Tibial artery (tissue), 4 donors: ENCODE data around the gene VENTX.

Experiments
- DNase-seq, 2 donors: peaks; one replicate each; pipeline ENCODE4 v3.0.0-alpha.2; 2019
- H3K27ac ChIP-seq, 2 donors: fragments of 200-600 bp; sonication (generic) in 1 of 2; 1 replicate in 1 of 2; 2 replicates in 1 of 2; pipeline ENCODE4 v1.5.1; 2018 to 2019; ENCODE audit warnings: mild to moderate bottlenecking in 1 of 2
- H3K27me3 ChIP-seq, 2 donors: fragments of 200-600 bp; sonication (generic) in 1 of 2; one replicate each; pipeline versions ENCODE4 v1.5.1 to v1.6.0; 2016 to 2019
- H3K36me3 ChIP-seq, 3 donors: fragments of 200-600 bp; sonication (generic) in 2 of 3; one replicate each; pipeline ENCODE4 v1.5.1; 2016 to 2019; ENCODE audit warnings: mild to moderate bottlenecking in 2 of 3
- H3K4me1 ChIP-seq, 4 donors: fragments of 200-600 bp; sonication (generic) in 2 of 4; 1 replicate in 3 of 4; 2 replicates in 1 of 4; pipeline ENCODE4 v1.5.1; 2016 to 2019
- H3K4me3 ChIP-seq, 2 donors: fragments of 200-600 bp; sonication (generic) in 1 of 2; 1 replicate in 1 of 2; 2 replicates in 1 of 2; pipeline ENCODE4 v1.5.1; 2018 to 2019; ENCODE audit warnings: mild to moderate bottlenecking in 2 of 2
- H3K9me3 ChIP-seq, 3 donors: fragments of 200-600 bp; sonication (generic) in 1 of 3; one replicate each; pipeline ENCODE4 v1.5.1; 2016 to 2019
- intact Hi-C: fragments of 100-400 bp; cut with DNase I; formaldehyde crosslinking; loops from one replicate; pipeline ENCODE4 v1.15.0; 2023; ENCODE audit warnings: low total_unique reads
- TF ChIP-seq, protein P1 (sequence below), 2 experiments: fragments of 200-600 bp in 1 of 2; fragments of 450-650 bp in 1 of 2; IDR thresholded peaks; one replicate each; pipeline ENCODE4 v1.5.1; 2017 to 2019; ENCODE audit warnings: antibody characterized with exemption in 2 of 2, mild to moderate bottlenecking in 1 of 2, moderate library complexity in 1 of 2

Gene VENTX

GRCh38 chr10:133272301-133272963 lies 34.8 kb downstream of the VENTX start:
- intact Hi-C loops: no loop called here
- Histone ChIP-seq H3K27me3 (peaks cover 0 to 17% of the 10 kb centered on the region in 2 donors), H3K4me3 (no peak overlapping the region), H3K27ac (no peak overlapping the region), H3K36me3 (peaks cover 0 to 24% (median 5%) of the 10 kb centered on the region in 3 donors), H3K9me3 (no peaks in the 10 kb centered on the region), H3K4me1 (peaks cover 0 to 16% (median 6%) of the 10 kb centered on the region in 4 donors)
- DNase-seq: no peak
- TF ChIP-seq, protein P1, sequence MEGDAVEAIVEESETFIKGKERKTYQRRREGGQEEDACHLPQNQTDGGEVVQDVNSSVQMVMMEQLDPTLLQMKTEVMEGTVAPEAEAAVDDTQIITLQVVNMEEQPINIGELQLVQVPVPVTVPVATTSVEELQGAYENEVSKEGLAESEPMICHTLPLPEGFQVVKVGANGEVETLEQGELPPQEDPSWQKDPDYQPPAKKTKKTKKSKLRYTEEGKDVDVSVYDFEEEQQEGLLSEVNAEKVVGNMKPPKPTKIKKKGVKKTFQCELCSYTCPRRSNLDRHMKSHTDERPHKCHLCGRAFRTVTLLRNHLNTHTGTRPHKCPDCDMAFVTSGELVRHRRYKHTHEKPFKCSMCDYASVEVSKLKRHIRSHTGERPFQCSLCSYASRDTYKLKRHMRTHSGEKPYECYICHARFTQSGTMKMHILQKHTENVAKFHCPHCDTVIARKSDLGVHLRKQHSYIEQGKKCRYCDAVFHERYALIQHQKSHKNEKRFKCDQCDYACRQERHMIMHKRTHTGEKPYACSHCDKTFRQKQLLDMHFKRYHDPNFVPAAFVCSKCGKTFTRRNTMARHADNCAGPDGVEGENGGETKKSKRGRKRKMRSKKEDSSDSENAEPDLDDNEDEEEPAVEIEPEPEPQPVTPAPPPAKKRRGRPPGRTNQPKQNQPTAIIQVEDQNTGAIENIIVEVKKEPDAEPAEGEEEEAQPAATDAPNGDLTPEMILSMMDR (IDR thresholded peaks at IDR 0.05): no peak

DNA sequence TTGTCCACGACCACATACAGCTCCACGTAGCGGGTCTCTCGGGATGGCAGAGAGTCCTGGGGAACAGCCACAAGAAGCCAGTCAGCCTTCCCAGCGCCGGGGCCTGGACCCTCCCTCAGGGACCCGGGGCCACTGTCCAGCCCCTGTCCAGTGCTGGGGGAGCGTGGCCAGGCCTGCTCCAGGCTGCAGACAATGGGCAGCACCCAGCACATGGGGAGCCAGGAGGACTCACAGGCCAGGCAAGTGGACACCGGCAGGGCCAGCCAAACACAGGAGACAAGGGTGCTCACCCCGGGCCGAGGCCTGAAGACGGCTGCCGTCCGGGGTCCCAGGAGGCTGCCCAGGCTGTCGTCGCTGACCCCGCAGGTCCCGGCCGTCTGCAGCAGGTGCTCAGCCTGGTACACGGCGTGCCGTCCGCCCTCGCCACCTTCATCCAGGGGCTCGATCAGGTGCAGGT lies 35.3 kb downstream of the VENTX start:
- no peak for DNase-seq
- intact Hi-C loops: no loop called here
- TF ChIP-seq, protein P1 (IDR thresholded peaks at IDR 0.05): no peak
- H3K27me3 ChIP-seq: peaks cover 0 to 20% of the 10 kb centered on the region in 2 donors
- no peak overlapping the region for H3K4me3 ChIP-seq
- no peak overlapping the region for H3K27ac ChIP-seq
- H3K36me3 ChIP-seq: peaks cover 0 to 28% (median 5%) of the 10 kb centered on the region in 3 donors
- no peaks in the 10 kb centered on the region for H3K9me3 ChIP-seq
- H3K4me1 ChIP-seq: peaks cover 0 to 17% (median 6%) of the 10 kb centered on the region in 4 donors

DNA sequence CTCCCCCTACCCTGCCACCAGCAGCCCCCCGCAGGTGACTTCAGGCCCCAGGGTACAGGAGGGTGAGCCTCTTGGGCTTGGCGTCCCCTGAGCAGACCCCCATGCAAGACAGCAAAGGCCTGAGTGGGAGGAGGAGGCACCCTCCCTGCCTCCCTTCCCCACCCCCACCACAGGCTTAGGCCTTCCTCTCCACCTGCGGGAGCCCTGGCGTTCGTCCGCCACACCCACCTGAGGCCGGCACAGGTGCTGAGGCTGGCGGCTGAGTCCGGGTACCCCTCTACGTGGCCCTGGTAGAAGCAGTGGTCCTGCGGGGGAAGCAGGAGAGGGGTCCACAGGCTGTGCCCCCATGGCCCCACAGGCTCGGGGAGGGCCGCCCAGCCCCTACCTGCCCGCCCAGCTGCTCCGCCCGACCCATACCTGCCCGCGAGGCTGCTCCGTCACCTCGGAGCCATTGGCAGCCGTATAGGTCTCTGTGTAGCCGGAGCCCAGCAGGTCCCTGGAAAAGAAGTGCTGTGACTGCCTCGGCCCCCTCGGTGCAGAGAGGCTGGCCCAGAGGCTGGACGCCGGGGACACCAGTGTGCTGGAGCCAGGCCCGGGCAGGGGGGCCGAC lies 36.0 kb downstream of the VENTX start:
- intact Hi-C loops: no loop called here
- TF ChIP-seq, protein P1 (IDR thresholded peaks at IDR 0.05): no peak
- H3K4me3 ChIP-seq: no peak overlapping the region
- H3K36me3 ChIP-seq: peaks cover 0 to 33% (median 6%) of the 10 kb centered on the region in 3 donors
- H3K9me3 ChIP-seq: no peaks in the 10 kb centered on the region
- H3K4me1 ChIP-seq: peaks cover 0 to 17% (median 6%) of the 10 kb centered on the region in 4 donors
- DNase-seq: no peak
- H3K27me3 ChIP-seq: peaks cover 0 to 20% of the 10 kb centered on the region in 2 donors
- H3K27ac ChIP-seq: no peak overlapping the region

DNA sequence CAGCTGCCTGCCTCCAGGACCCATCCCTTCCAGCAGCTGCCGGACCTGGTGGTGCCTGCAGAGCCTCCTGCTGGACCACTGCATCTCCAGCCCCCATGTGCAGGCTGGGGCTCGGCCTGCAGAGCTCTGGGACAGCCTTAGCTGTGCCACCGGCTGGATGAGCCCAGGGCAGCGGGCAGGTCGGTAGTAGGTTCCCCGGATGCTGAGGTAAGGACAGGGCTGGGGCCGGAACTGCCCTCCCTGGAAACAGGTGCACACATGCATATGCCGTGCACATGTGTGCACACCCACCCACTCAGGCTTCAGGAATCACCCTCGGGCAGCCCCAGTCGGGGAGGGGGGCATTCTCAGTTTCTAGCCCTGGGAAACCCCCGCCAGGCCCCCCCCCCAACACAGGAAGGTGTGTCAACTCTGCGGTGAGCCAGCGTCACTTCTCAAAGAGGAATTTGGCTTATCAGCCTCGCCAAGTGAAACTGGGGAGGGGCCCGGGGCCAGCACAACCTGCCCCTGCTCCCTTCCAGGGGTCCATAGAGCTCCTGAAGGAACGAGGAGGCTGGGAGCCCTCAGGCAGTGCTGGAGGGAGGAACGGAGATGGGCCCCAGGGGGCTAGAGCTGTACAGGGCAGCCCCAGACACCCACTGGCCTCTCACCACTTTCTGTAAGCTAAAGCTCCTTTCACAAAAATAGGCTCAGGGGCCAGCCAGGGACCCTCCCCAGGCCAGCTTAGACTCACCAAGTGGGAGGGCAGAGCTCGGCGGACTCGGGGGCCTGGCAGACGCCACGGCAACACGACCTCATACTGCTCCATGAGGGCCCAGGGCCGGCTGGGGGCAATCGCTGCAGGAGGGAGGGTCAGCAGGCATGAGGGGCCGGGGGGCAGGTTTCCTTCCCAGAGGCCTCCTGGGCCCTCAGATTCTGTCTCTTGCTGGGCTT lies 37.4 kb downstream of the VENTX start:
- peaks cover 10 to 47% (median 20%) of the 10 kb centered on the region in 3 donors for H3K36me3 ChIP-seq
- H3K27ac ChIP-seq: no peak overlapping the region
- H3K4me3 ChIP-seq: no peak overlapping the region
- H3K4me1 ChIP-seq: peaks cover 0 to 20% (median 6%) of the 10 kb centered on the region in 4 donors
- DNase-seq: no peak
- TF ChIP-seq, protein P1 (IDR thresholded peaks at IDR 0.05): no peak
- H3K27me3 ChIP-seq: peaks cover 0 to 20% of the 10 kb centered on the region in 2 donors
- intact Hi-C loops: no loop called here
- H3K9me3 ChIP-seq: no peaks in the 10 kb centered on the region

DNA sequence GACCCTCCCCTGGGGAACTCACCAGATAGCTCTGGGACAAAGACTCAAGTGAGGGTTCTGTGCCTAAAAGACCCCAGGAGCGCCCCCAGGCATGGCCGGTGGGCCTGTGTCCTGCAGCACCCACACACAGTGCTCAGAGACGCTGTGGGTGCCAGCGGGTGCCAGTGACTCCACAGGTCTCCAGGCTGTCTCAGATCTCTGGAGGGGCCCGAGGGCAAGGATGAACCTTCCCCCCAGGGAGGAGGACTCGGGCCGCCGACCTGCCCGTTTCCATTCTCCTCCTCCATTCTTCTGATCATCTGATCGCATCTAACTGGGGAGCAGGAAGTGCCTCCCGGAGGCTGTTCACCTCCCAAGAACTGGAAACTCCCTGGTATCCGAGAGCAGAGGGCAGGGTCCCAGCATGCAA lies 38.0 kb downstream of the VENTX start:
- no peaks in the 10 kb centered on the region for H3K9me3 ChIP-seq
- peaks cover 0 to 20% of the 10 kb centered on the region in 2 donors for H3K27me3 ChIP-seq
- H3K4me1 ChIP-seq: peaks cover 0 to 20% (median 6%) of the 10 kb centered on the region in 4 donors
- intact Hi-C loops: no loop called here
- H3K27ac ChIP-seq: no peak overlapping the region
- peak overlapping the region; percentile 6 to 18 for H3K4me3 ChIP-seq
- peaks cover 15 to 47% (median 26%) of the 10 kb centered on the region in 3 donors for H3K36me3 ChIP-seq
- DNase-seq: no peak
- TF ChIP-seq, protein P1 (IDR thresholded peaks at IDR 0.05): no peak
